ENCODE results near the gene CHST15.

Gene CHST15

DNA sequence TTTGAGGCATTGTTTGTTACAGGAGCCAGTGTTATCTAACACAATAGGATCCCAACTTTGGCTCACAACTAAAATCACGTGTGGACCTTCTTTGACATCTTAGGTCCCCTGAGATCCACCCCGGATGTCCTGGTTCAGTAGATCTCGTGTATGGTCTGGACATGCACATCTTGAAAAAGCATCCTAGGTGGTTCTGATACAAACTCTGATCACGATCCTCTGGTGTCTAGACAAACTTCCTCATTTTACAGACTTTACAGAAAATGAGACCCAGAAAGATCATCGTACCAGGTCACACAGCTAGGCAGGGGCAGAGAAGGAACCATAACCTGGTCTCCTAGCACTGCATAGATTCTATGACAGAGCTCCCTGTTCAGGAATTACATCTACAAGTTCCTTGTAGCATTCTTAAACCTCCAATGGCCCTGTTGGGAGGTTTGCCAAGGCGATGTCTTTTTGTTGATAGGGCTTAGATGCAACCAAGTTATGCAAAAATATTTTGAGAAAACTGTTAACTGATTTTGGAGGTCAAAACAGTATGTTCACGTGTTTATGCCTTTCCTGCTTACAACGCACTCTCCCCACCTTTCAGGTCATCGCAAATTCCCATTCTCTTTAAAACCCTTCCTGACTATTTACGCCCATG, 30.8 kb upstream of the CHST15 start:
- Histone ChIP-seq H3K27ac (ENCODE audit: low read depth, low read length) (no peak overlapping the region), H3K36me3 (ENCODE audit: insufficient read depth, low read length) (no peaks in the 10 kb centered on the region), H2AFZ (ENCODE audit: low read length, unreplicated experiment) (no peak overlapping the region), H3K79me2 (ENCODE audit: control insufficient read depth, insufficient read depth, low read length, unreplicated experiment) (no peaks in the 10 kb centered on the region), H3K4me3 (ENCODE audit: low read depth, low read length) (no peak overlapping the region), H3K27me3 (ENCODE audit: insufficient read depth, low read length) (no peaks in the 10 kb centered on the region), H3K4me1 (ENCODE audit: control insufficient read depth, insufficient read depth, low read length, unreplicated experiment) (no peaks in the 10 kb centered on the region)

- no peaks in the 10 kb centered on the region for H3K36me3 ChIP-seq (ENCODE audit: insufficient read depth, low read length)
- no peak overlapping the region for H3K27ac ChIP-seq (ENCODE audit: low read depth, low read length)
- no peaks in the 10 kb centered on the region for H3K79me2 ChIP-seq (ENCODE audit: control insufficient read depth, insufficient read depth, low read length, unreplicated experiment)
- H2AFZ ChIP-seq (ENCODE audit: low read length, unreplicated experiment) = no peak overlapping the region
- no peak overlapping the region for H3K4me3 ChIP-seq (ENCODE audit: low read depth, low read length)
- no peaks in the 10 kb centered on the region for H3K27me3 ChIP-seq (ENCODE audit: insufficient read depth, low read length)
- no peaks in the 10 kb centered on the region for H3K4me1 ChIP-seq (ENCODE audit: control insufficient read depth, insufficient read depth, low read length, unreplicated experiment)
Measured at GRCh38 chr10:124123156-124123555, 29.8 kb upstream of the CHST15 start.

- no peaks in the 10 kb centered on the region for H3K4me1 ChIP-seq (ENCODE audit: control insufficient read depth, insufficient read depth, low read length, unreplicated experiment)
- H2AFZ ChIP-seq (ENCODE audit: low read length, unreplicated experiment) = no peak overlapping the region
- H3K4me3 ChIP-seq (ENCODE audit: low read depth, low read length) = no peak overlapping the region
- H3K27me3 ChIP-seq (ENCODE audit: insufficient read depth, low read length) = no peaks in the 10 kb centered on the region
- H3K27ac ChIP-seq (ENCODE audit: low read depth, low read length) = no peak overlapping the region
- H3K79me2 ChIP-seq (ENCODE audit: control insufficient read depth, insufficient read depth, low read length, unreplicated experiment) = no peaks in the 10 kb centered on the region
- no peaks in the 10 kb centered on the region for H3K36me3 ChIP-seq (ENCODE audit: insufficient read depth, low read length)
Measured at GRCh38 chr10:124122211-124122610, 28.8 kb upstream of the CHST15 start.

DNA sequence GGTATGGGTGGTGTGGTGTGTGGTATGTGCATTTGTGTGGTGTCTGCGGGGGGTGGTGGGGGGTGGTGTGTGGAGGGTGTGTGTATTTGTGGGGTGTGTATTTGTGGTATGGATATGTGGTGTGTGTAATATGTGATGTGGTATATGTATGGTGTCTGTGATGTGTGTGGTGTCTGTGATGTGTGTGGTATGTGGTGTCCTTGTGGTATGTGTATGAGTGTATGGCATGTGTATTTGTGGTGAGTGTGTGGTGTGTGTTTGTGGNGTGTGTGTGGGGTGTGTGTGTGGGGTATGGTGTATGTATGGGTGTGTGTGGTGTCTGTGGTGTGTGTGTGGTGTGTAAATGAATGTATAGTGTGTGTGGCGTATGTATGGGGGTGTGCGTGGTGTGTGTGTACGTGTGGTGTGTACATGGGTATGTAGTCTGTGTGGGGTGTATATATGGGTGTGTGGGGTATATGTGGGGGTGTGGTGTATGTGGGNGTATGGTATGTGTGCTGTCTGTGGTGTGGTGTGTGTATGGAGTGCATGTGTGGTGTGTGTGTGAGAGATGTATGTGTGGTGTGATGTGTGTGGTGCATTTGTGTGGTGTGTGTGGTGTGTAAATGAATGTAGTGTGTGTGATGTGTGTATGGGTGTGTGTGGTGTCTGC, 27.1 kb upstream of the CHST15 start:
- no peak overlapping the region for H3K27ac ChIP-seq (ENCODE audit: low read depth, low read length)
- H3K4me3 ChIP-seq (ENCODE audit: low read depth, low read length) = no peak overlapping the region
- H3K27me3 ChIP-seq (ENCODE audit: insufficient read depth, low read length) = no peaks in the 10 kb centered on the region
- H2AFZ ChIP-seq (ENCODE audit: low read length, unreplicated experiment) = no peak overlapping the region
- no peaks in the 10 kb centered on the region for H3K79me2 ChIP-seq (ENCODE audit: control insufficient read depth, insufficient read depth, low read length, unreplicated experiment)
- no peaks in the 10 kb centered on the region for H3K4me1 ChIP-seq (ENCODE audit: control insufficient read depth, insufficient read depth, low read length, unreplicated experiment)
- no peaks in the 10 kb centered on the region for H3K36me3 ChIP-seq (ENCODE audit: insufficient read depth, low read length)

GRCh38 chr10:124119946-124120345, 26.5 kb upstream of the CHST15 start:
- Histone ChIP-seq H3K4me3 (ENCODE audit: low read depth, low read length) (no peak overlapping the region), H3K27me3 (ENCODE audit: insufficient read depth, low read length) (no peaks in the 10 kb centered on the region), H3K4me1 (ENCODE audit: control insufficient read depth, insufficient read depth, low read length, unreplicated experiment) (no peaks in the 10 kb centered on the region), H2AFZ (ENCODE audit: low read length, unreplicated experiment) (no peak overlapping the region), H3K79me2 (ENCODE audit: control insufficient read depth, insufficient read depth, low read length, unreplicated experiment) (no peaks in the 10 kb centered on the region), H3K27ac (ENCODE audit: low read depth, low read length) (no peak overlapping the region), H3K36me3 (ENCODE audit: insufficient read depth, low read length) (no peaks in the 10 kb centered on the region)

DNA sequence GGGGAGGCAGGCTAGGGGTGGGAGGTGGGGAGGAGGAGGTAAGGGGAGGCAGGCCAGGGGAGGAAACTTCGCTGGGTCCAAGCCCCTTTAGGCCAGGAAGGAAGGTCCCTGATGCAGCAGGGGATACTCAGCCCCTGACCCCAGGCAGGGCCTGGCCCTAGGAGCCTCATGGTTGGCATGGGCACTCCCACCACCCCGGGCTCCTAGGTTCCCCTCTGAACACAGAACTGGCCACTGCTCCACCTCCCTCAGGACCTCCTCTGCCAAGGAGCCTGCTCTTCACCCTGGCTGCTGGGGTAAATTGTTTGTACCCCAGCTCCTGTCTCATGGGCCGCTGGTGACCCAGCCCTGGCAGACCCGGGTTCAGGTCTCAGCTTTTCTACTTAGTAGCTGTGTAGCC, 25.8 kb upstream of the CHST15 start:
- Histone ChIP-seq H3K27me3 (ENCODE audit: insufficient read depth, low read length) (peaks cover 6% of the 10 kb centered on the region; the same call in 1 of the 2 replicates), H3K4me3 (ENCODE audit: low read depth, low read length) (no peak overlapping the region), H3K27ac (ENCODE audit: low read depth, low read length) (no peak overlapping the region), H3K36me3 (ENCODE audit: insufficient read depth, low read length) (no peaks in the 10 kb centered on the region), H3K4me1 (ENCODE audit: control insufficient read depth, insufficient read depth, low read length, unreplicated experiment) (no peaks in the 10 kb centered on the region), H3K79me2 (ENCODE audit: control insufficient read depth, insufficient read depth, low read length, unreplicated experiment) (no peaks in the 10 kb centered on the region), H2AFZ (ENCODE audit: low read length, unreplicated experiment) (no peak overlapping the region)

- peaks cover 6% of the 10 kb centered on the region; the same call in 1 of the 2 replicates for H3K27me3 ChIP-seq (ENCODE audit: insufficient read depth, low read length)
- H3K4me1 ChIP-seq (ENCODE audit: control insufficient read depth, insufficient read depth, low read length, unreplicated experiment) = no peaks in the 10 kb centered on the region
- H2AFZ ChIP-seq (ENCODE audit: low read length, unreplicated experiment) = no peak overlapping the region
- H3K36me3 ChIP-seq (ENCODE audit: insufficient read depth, low read length) = no peaks in the 10 kb centered on the region
- H3K27ac ChIP-seq (ENCODE audit: low read depth, low read length) = no peak overlapping the region
- H3K79me2 ChIP-seq (ENCODE audit: control insufficient read depth, insufficient read depth, low read length, unreplicated experiment) = no peaks in the 10 kb centered on the region
- H3K4me3 ChIP-seq (ENCODE audit: low read depth, low read length) = no peak overlapping the region
Measured at GRCh38 chr10:124117833-124118232, 24.4 kb upstream of the CHST15 start.

DNA sequence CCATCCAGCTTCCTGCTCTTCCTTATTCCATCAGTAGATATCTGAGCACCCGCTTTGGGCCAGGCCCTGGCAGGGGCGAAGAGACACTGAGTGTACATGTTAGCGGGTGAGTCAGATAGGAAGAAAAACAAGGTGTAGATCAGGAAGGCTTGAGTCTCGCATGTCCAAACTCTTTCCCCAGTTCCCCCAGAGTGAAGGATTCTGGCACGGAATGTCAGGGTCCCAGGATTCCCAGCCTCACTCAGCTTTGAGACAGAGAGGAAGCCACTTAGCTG, 24.1 kb upstream of the CHST15 start:
- Histone ChIP-seq H3K4me3 (ENCODE audit: low read depth, low read length) (no peak overlapping the region), H3K27me3 (ENCODE audit: insufficient read depth, low read length) (peaks cover 6% of the 10 kb centered on the region; the same call in 1 of the 2 replicates), H3K27ac (ENCODE audit: low read depth, low read length) (no peak overlapping the region), H3K36me3 (ENCODE audit: insufficient read depth, low read length) (no peaks in the 10 kb centered on the region), H3K79me2 (ENCODE audit: control insufficient read depth, insufficient read depth, low read length, unreplicated experiment) (no peaks in the 10 kb centered on the region), H3K4me1 (ENCODE audit: control insufficient read depth, insufficient read depth, low read length, unreplicated experiment) (no peaks in the 10 kb centered on the region), H2AFZ (ENCODE audit: low read length, unreplicated experiment) (no peak overlapping the region)

GRCh38 chr10:124116771-124117510, 23.5 kb upstream of the CHST15 start:
- Histone ChIP-seq H2AFZ (ENCODE audit: low read length, unreplicated experiment) (no peak overlapping the region), H3K27me3 (ENCODE audit: insufficient read depth, low read length) (peaks cover 6% of the 10 kb centered on the region), H3K27ac (ENCODE audit: low read depth, low read length) (no peak overlapping the region), H3K4me3 (ENCODE audit: low read depth, low read length) (no peak overlapping the region), H3K36me3 (ENCODE audit: insufficient read depth, low read length) (no peaks in the 10 kb centered on the region), H3K79me2 (ENCODE audit: control insufficient read depth, insufficient read depth, low read length, unreplicated experiment) (no peaks in the 10 kb centered on the region), H3K4me1 (ENCODE audit: control insufficient read depth, insufficient read depth, low read length, unreplicated experiment) (no peaks in the 10 kb centered on the region)

DNA sequence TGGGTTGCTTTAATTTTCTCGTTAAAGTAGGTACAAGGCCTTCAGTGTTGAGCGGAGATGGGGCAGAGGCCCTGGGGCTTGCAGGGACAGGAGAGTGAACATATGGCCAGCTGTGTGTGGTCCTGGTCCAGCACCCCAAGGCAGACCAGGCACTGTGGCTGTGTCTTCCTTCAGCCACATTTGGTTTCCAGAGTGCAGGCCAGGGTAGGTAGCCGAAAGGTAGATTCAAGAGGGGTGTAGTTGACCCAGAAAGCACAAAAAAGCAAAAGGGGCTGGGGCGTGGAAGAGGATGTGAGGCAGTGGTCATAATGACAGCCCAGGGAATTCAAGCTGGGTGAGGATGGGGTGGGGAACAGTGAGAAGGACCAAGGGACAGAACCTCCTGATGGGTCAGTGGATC, 21.3 kb upstream of the CHST15 start:
- H3K79me2 ChIP-seq (ENCODE audit: control insufficient read depth, insufficient read depth, low read length, unreplicated experiment) = no peaks in the 10 kb centered on the region
- H3K27me3 ChIP-seq (ENCODE audit: insufficient read depth, low read length) = peaks cover 12% of the 10 kb centered on the region
- no peaks in the 10 kb centered on the region for H3K36me3 ChIP-seq (ENCODE audit: insufficient read depth, low read length)
- no peaks in the 10 kb centered on the region for H3K4me1 ChIP-seq (ENCODE audit: control insufficient read depth, insufficient read depth, low read length, unreplicated experiment)
- H3K4me3 ChIP-seq (ENCODE audit: low read depth, low read length) = no peak overlapping the region
- no peak overlapping the region for H2AFZ ChIP-seq (ENCODE audit: low read length, unreplicated experiment)
- no peak overlapping the region for H3K27ac ChIP-seq (ENCODE audit: low read depth, low read length)
